ENCODE data around the gene DHX40.
A peak's percentile ranks its signal among the peaks of the same experiment; 100 is the strongest.
"Not testable (repeated sequence)": the region's sequence is repeated elsewhere in the genome, so short reads cannot be mapped to it uniquely, and the experiment has no call there.

DHX40 gene

GRCh38 chr17:59542960-59543635, 22.3 kb upstream of the DHX40 start:
- peak in 1 of 2 experiments; percentile 67 for DNase-seq (ENCODE audit: low read depth in 1 of 2, low spot score in 1 of 2)
- Histone ChIP-seq H3K4me3 (replicated peaks; ENCODE audit: insufficient read depth, low read length) (no peak overlapping the region), H3K27ac (replicated peaks) (peak overlapping the region; percentile 44), H3K27me3 (ENCODE audit: insufficient read depth, poor library complexity, severe bottlenecking) (no peaks in the 10 kb centered on the region)
- TF ChIP-seq POLR2AphosphoS5 (IDR thresholded peaks at IDR 0.05; ENCODE audit: low read depth) = no peak
- no peak for TF ChIP-seq GABPA (IDR thresholded peaks at IDR 0.05; ENCODE audit: low read depth)
- no peak for TF ChIP-seq SPI1 (IDR thresholded peaks at IDR 0.05; ENCODE audit: borderline replicate concordance, low read depth)
- TF ChIP-seq CTCF (IDR thresholded peaks at IDR 0.05; ENCODE audit: insufficient read depth, low read length) = no peak
- no peak for TF ChIP-seq REST (IDR thresholded peaks at IDR 0.05; ENCODE audit: insufficient replicate concordance, low read depth)

- Histone ChIP-seq H3K27ac (replicated peaks) (no peak overlapping the region), H3K27me3 (ENCODE audit: insufficient read depth, poor library complexity, severe bottlenecking) (no peaks in the 10 kb centered on the region), H3K4me3 (replicated peaks; ENCODE audit: insufficient read depth, low read length) (no peak overlapping the region)
- TF ChIP-seq SPI1 (IDR thresholded peaks at IDR 0.05; ENCODE audit: borderline replicate concordance, low read depth) = no peak
- no peak for DNase-seq (ENCODE audit: low read depth in 1 of 2, low spot score in 1 of 2)
Measured at GRCh38 chr17:59545942-59546341, 19.5 kb upstream of the DHX40 start.

- TF ChIP-seq GABPA (IDR thresholded peaks at IDR 0.05; ENCODE audit: low read depth) = no peak
- no peak for TF ChIP-seq REST (IDR thresholded peaks at IDR 0.05; ENCODE audit: insufficient replicate concordance, low read depth)
- no peak for TF ChIP-seq CTCF (IDR thresholded peaks at IDR 0.05; ENCODE audit: insufficient read depth, low read length)
- TF ChIP-seq POLR2AphosphoS5 (IDR thresholded peaks at IDR 0.05; ENCODE audit: low read depth) = no peak
- TF ChIP-seq SPI1 (IDR thresholded peaks at IDR 0.05; ENCODE audit: borderline replicate concordance, low read depth) = no peak
- no peak for DNase-seq (ENCODE audit: low read depth in 1 of 2, low spot score in 1 of 2)
- H3K27ac ChIP-seq (replicated peaks) = no peak overlapping the region
Measured at GRCh38 chr17:59547131-59547915, 18.1 kb upstream of the DHX40 start.

GRCh38 chr17:59548985-59549384, 16.4 kb upstream of the DHX40 start:
- not testable (repeated sequence) for H3K4me3 ChIP-seq (replicated peaks; ENCODE audit: insufficient read depth, low read length); H3K27me3 ChIP-seq (ENCODE audit: insufficient read depth, poor library complexity, severe bottlenecking); DNase-seq (ENCODE audit: low read depth in 1 of 2, low spot score in 1 of 2); H3K27ac ChIP-seq (replicated peaks)

More at GRCh38 chr17:59547131-59547915, 18.1 kb upstream of the DHX40 start:
- H3K27me3 ChIP-seq (ENCODE audit: insufficient read depth, poor library complexity, severe bottlenecking) = no peaks in the 10 kb centered on the region
- H3K4me3 ChIP-seq (replicated peaks; ENCODE audit: insufficient read depth, low read length) = no peak overlapping the region

Measured in HL-60 (cell line).